ENCODE data around the gene NAV2. TPM values are rescaled to one million over a fixed set of nuclear protein-coding genes. Genes with fewer than 3 reads are reported as not detected.

The NAV2 gene
- total RNA-seq, 1 donor from 2014 or later: 9.6 TPM

DNA sequence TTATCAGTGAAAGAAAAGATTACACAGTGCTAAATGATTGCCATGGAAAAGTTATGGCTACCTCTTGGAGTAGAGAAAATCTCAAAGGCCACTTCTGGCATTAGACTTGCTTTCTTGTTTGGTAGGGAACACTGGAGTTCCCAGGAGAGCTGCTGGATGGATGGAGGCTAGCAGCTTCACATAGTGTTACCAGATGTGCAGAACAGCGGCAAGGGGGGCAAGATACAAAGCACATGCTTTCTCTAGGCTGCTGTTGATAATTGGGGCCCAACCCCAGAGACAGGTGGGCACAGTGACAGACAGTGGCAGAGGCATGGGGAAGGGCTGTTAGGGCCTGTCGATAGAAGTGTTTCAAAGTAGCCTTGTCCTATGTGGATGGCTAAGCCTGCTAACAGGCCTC, 352.8 kb downstream of the NAV2 start:
- no peak overlapping the region for H2AFZ ChIP-seq (replicated peaks)
- no peak overlapping the region for H3K9ac ChIP-seq
- no peaks in the 10 kb centered on the region for H3K79me2 ChIP-seq (ENCODE audit: low read depth)
- no peak overlapping the region for H3K4me3 Mint-ChIP-seq
- peaks cover 31% of the 10 kb centered on the region for H3K36me3 Mint-ChIP-seq
- no peaks in the 10 kb centered on the region for H3K4me1 Mint-ChIP-seq
- H3F3A ChIP-seq (ENCODE audit: low read depth): no peaks in the 10 kb centered on the region
- no peak for DNase-seq (ENCODE audit: low spot score)
- H3K9me3 Mint-ChIP-seq: no peaks in the 10 kb centered on the region
- no peak overlapping the region for H3K4me2 ChIP-seq
- TF ChIP-seq EZH2phosphoT487 (IDR thresholded peaks at IDR 0.05): no peak
- TF ChIP-seq CTCF (IDR thresholded peaks at IDR 0.05): no peak
- TF ChIP-seq EZH2 (IDR thresholded peaks at IDR 0.05): no peak
- H3K9me3 ChIP-seq (ENCODE audit: low read depth): no peaks in the 10 kb centered on the region
- no peaks in the 10 kb centered on the region for H3K36me3 ChIP-seq
- H4K20me1 ChIP-seq (ENCODE audit: low read depth): no peaks in the 10 kb centered on the region
- H3K4me1 ChIP-seq: no peaks in the 10 kb centered on the region
- H3K4me3 ChIP-seq: no peak overlapping the region
- no peaks in the 10 kb centered on the region for H3K27me3 ChIP-seq
- no peaks in the 10 kb centered on the region for H3K27me3 Mint-ChIP-seq (ENCODE audit: insufficient read depth, low read depth)
- H3K27ac Mint-ChIP-seq: no peak overlapping the region
- no peak overlapping the region for H3K27ac ChIP-seq

GRCh38 chr11:20066013-20066782, 353.6 kb downstream of the NAV2 start:
- H3K27ac ChIP-seq: no peak overlapping the region
- Mint-ChIP-seq H3K36me3 (peaks cover 34% of the 10 kb centered on the region), H3K4me1 (no peaks in the 10 kb centered on the region), H3K9me3 (peaks cover 2% of the 10 kb centered on the region), H3K4me3 (no peak overlapping the region), H3K27ac (no peak overlapping the region), H3K27me3 (ENCODE audit: insufficient read depth, low read depth) (no peaks in the 10 kb centered on the region)
- H3K9me3 ChIP-seq (ENCODE audit: low read depth): no peaks in the 10 kb centered on the region
- DNase-seq (ENCODE audit: low spot score): no peak
- H2AFZ ChIP-seq (replicated peaks): no peak overlapping the region
- H4K20me1 ChIP-seq (ENCODE audit: low read depth): no peaks in the 10 kb centered on the region
- H3K4me2 ChIP-seq: no peak overlapping the region
- no peaks in the 10 kb centered on the region for H3K4me1 ChIP-seq
- no peaks in the 10 kb centered on the region for H3K36me3 ChIP-seq
- no peaks in the 10 kb centered on the region for H3F3A ChIP-seq (ENCODE audit: low read depth)
- H3K79me2 ChIP-seq (ENCODE audit: low read depth): no peaks in the 10 kb centered on the region
- no peaks in the 10 kb centered on the region for H3K27me3 ChIP-seq
- no peak overlapping the region for H3K9ac ChIP-seq
- TF ChIP-seq EZH2phosphoT487 (IDR thresholded peaks at IDR 0.05): no peak
- TF ChIP-seq EZH2 (IDR thresholded peaks at IDR 0.05): no peak
- TF ChIP-seq CTCF (IDR thresholded peaks at IDR 0.05): no peak
- H3K4me3 ChIP-seq: no peak overlapping the region

GRCh38 chr11:20066783-20067156, 354.1 kb downstream of the NAV2 start:
- Histone ChIP-seq H3K4me2 (no peak overlapping the region), H3K4me1 (no peaks in the 10 kb centered on the region), H4K20me1 (ENCODE audit: low read depth) (no peaks in the 10 kb centered on the region), H3K9me3 (ENCODE audit: low read depth) (no peaks in the 10 kb centered on the region), H3K27me3 (no peaks in the 10 kb centered on the region), H3K36me3 (no peaks in the 10 kb centered on the region), H2AFZ (replicated peaks) (no peak overlapping the region), H3K9ac (no peak overlapping the region), H3K27ac (no peak overlapping the region), H3K4me3 (no peak overlapping the region), H3K79me2 (ENCODE audit: low read depth) (no peaks in the 10 kb centered on the region), H3F3A (ENCODE audit: low read depth) (no peaks in the 10 kb centered on the region)
- no peaks in the 10 kb centered on the region for H3K4me1 Mint-ChIP-seq
- no peak overlapping the region for H3K27ac Mint-ChIP-seq
- H3K9me3 Mint-ChIP-seq: peaks cover 3% of the 10 kb centered on the region
- no peak for TF ChIP-seq EZH2phosphoT487 (IDR thresholded peaks at IDR 0.05)
- no peak for TF ChIP-seq EZH2 (IDR thresholded peaks at IDR 0.05)
- no peak for TF ChIP-seq CTCF (IDR thresholded peaks at IDR 0.05)
- DNase-seq (ENCODE audit: low spot score): no peak
- H3K4me3 Mint-ChIP-seq: no peak overlapping the region
- no peaks in the 10 kb centered on the region for H3K27me3 Mint-ChIP-seq (ENCODE audit: insufficient read depth, low read depth)
- H3K36me3 Mint-ChIP-seq: peaks cover 37% of the 10 kb centered on the region

Measured in neural progenitor cell (in vitro differentiated cells).